A204.1 (cell line): ENCODE data around the gene USP17L29.
"Not testable (repeated sequence)": the region's sequence is repeated elsewhere in the genome, so short reads cannot be mapped to it uniquely, and the experiment has no call there.

ENCODE experiments used
- FAIRE-seq: peaks from 2 replicates; lab custom pipeline; 2012; peaks lifted over from hg19 to GRCh38; lab: Jason Lieb, UNC

USP17L29 gene, protein sequence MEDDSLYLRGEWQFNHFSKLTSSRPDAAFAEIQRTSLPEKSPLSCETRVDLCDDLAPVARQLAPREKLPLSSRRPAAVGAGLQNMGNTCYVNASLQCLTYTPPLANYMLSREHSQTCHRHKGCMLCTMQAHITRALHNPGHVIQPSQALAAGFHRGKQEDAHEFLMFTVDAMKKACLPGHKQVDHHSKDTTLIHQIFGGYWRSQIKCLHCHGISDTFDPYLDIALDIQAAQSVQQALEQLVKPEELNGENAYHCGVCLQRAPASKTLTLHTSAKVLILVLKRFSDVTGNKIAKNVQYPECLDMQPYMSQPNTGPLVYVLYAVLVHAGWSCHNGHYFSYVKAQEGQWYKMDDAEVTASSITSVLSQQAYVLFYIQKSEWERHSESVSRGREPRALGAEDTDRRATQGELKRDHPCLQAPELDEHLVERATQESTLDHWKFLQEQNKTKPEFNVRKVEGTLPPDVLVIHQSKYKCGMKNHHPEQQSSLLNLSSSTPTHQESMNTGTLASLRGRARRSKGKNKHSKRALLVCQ

DNA sequence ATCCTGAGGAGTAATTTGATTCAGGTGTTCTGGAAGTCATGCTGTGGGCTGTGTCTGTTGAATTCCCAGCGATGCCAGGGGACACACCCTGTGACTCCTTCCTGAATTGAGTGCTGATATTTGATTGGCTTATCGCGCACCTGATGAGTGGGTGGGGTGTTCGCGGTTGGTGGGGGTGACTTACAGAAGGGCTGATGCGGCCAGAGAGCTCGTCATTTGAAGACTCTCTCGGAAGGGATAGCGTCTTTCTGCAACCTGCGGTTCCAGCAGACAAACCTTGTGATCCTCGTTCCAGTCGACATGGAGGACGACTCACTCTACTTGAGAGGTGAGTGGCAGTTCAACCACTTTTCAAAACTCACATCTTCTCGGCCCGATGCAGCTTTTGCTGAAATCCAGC, at the start of gene USP17L29:
Gene USP17L29, plus strand, starts transcription at position 301 of the 400 bp plus-strand sequence. Its CDS starts 0 bp downstream, at position 301.
- not testable (repeated sequence) for FAIRE-seq

DNA sequence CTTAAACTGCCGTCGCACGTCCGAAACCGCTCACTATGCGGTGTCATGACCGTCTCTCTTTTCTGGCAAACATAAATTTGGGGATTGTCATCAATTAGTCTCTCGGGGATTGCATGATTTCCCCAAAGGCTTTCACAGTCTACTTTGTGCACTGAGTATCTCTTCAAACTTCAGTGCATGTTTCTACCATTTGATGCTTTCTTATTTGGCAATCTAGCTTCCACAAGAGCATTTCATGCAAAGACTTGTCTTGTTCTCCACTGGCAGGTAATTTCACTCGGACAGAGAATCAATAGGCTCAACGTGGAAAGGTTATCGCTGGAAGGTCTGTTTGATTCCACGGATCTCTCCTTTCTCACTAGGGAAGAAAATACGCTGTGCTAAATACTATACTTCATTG, 29.2 kb upstream of the USP17L29 start:
- FAIRE-seq, result not testable (repeated sequence)

DNA sequence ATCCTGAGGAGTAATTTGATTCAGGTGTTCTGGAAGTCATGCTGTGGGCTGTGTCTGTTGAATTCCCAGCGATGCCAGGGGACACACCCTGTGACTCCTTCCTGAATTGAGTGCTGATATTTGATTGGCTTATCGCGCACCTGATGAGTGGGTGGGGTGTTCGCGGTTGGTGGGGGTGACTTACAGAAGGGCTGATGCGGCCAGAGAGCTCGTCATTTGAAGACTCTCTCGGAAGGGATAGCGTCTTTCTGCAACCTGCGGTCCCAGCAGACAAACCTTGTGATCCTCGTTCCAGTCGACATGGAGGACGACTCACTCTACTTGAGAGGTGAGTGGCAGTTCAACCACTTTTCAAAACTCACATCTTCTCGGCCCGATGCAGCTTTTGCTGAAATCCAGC, 28.6 kb upstream of the USP17L29 start, which contains the start of gene USP17L24:
Gene USP17L24, plus strand, starts transcription at position 301 of the 400 bp plus-strand sequence. Its CDS starts 0 bp downstream, at position 301.
- FAIRE-seq, result not testable (repeated sequence)

DNA sequence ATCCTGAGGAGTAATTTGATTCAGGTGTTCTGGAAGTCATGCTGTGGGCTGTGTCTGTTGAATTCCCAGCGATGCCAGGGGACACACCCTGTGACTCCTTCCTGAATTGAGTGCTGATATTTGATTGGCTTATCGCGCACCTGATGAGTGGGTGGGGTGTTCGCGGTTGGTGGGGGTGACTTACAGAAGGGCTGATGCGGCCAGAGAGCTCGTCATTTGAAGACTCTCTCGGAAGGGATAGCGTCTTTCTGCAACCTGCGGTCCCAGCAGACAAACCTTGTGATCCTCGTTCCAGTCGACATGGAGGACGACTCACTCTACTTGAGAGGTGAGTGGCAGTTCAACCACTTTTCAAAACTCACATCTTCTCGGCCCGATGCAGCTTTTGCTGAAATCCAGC, 23.8 kb upstream of the USP17L29 start, which contains the start of gene USP17L25:
Gene USP17L25, plus strand, starts transcription at position 301 of the 400 bp plus-strand sequence. Its CDS starts 0 bp downstream, at position 301.
- FAIRE-seq, result not testable (repeated sequence)

DNA sequence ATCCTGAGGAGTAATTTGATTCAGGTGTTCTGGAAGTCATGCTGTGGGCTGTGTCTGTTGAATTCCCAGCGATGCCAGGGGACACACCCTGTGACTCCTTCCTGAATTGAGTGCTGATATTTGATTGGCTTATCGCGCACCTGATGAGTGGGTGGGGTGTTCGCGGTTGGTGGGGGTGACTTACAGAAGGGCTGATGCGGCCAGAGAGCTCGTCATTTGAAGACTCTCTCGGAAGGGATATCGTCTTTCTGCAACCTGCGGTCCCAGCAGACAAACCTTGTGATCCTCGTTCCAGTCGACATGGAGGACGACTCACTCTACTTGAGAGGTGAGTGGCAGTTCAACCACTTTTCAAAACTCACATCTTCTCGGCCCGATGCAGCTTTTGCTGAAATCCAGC, 19.1 kb upstream of the USP17L29 start, which contains the start of gene USP17L26:
Gene USP17L26, plus strand, starts transcription at position 301 of the 400 bp plus-strand sequence. Its CDS starts 0 bp downstream, at position 301.
- not testable (repeated sequence) for FAIRE-seq

DNA sequence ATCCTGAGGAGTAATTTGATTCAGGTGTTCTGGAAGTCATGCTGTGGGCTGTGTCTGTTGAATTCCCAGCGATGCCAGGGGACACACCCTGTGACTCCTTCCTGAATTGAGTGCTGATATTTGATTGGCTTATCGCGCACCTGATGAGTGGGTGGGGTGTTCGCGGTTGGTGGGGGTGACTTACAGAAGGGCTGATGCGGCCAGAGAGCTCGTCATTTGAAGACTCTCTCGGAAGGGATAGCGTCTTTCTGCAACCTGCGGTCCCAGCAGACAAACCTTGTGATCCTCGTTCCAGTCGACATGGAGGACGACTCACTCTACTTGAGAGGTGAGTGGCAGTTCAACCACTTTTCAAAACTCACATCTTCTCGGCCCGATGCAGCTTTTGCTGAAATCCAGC, 14.3 kb upstream of the USP17L29 start, which contains the start of gene USP17L5:
Gene USP17L5, plus strand, starts transcription at position 301 of the 400 bp plus-strand sequence. Its CDS starts 0 bp downstream, at position 301.
- FAIRE-seq, result not testable (repeated sequence)

DNA sequence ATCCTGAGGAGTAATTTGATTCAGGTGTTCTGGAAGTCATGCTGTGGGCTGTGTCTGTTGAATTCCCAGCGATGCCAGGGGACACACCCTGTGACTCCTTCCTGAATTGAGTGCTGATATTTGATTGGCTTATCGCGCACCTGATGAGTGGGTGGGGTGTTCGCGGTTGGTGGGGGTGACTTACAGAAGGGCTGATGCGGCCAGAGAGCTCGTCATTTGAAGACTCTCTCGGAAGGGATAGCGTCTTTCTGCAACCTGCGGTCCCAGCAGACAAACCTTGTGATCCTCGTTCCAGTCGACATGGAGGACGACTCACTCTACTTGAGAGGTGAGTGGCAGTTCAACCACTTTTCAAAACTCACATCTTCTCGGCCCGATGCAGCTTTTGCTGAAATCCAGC, 9.6 kb upstream of the USP17L29 start, which contains the start of gene USP17L27:
Gene USP17L27, plus strand, starts transcription at position 301 of the 400 bp plus-strand sequence. Its CDS starts 0 bp downstream, at position 301.
- FAIRE-seq, result not testable (repeated sequence)

DNA sequence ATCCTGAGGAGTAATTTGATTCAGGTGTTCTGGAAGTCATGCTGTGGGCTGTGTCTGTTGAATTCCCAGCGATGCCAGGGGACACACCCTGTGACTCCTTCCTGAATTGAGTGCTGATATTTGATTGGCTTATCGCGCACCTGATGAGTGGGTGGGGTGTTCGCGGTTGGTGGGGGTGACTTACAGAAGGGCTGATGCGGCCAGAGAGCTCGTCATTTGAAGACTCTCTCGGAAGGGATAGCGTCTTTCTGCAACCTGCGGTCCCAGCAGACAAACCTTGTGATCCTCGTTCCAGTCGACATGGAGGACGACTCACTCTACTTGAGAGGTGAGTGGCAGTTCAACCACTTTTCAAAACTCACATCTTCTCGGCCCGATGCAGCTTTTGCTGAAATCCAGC, 4.8 kb upstream of the USP17L29 start, which contains the start of gene USP17L28:
Gene USP17L28, plus strand, starts transcription at position 301 of the 400 bp plus-strand sequence. Its CDS starts 0 bp downstream, at position 301.
- not testable (repeated sequence) for FAIRE-seq

DNA sequence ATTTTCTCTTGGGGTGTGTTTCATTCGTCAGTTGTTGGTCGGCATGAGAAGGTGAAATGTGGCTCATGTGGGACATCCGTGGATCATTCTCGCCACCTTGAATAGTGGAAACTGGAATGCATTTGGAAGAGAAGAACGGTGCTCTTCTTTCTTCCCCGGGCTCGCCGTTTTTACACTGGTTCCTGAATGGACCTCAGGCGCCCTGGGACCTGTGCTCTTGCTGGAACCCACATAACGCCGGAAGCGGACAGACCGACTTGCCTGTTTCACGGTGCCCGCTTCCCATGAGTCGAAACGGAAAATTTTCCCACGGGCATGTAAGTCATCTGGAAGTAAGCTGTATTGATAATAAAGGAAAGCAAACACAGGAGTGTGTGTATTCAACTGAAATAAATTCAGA, 2.6 kb upstream of the USP17L29 start:
- FAIRE-seq, result not testable (repeated sequence)

DNA sequence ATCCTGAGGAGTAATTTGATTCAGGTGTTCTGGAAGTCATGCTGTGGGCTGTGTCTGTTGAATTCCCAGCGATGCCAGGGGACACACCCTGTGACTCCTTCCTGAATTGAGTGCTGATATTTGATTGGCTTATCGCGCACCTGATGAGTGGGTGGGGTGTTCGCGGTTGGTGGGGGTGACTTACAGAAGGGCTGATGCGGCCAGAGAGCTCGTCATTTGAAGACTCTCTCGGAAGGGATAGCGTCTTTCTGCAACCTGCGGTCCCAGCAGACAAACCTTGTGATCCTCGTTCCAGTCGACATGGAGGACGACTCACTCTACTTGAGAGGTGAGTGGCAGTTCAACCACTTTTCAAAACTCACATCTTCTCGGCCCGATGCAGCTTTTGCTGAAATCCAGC, 9.4 kb downstream of the USP17L29 start, which contains the start of gene USP17L30:
Gene USP17L30, plus strand, starts transcription at position 301 of the 400 bp plus-strand sequence. Its CDS starts 0 bp downstream, at position 301.
- FAIRE-seq, result not testable (repeated sequence)

DNA sequence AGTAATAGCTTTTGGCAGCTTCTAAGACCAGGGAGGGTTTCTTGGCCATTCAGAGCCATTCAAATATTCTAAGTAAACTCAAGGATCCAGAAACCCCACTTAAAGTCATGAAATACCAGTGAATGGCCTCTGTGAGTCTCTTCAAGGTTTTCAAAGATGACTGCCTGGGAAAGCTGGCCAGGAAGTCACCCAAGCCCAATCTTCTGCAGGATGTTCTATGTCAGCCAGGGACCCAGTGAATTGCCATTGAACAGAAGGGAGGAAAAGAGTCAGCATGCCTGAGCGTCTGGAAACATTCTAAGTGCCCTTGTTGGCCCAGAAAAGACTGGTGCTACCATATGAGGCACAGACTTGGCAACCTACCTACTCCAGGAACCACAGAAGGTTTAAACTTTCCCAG, 26.4 kb downstream of the USP17L29 start:
- not testable (repeated sequence) for FAIRE-seq

DNA sequence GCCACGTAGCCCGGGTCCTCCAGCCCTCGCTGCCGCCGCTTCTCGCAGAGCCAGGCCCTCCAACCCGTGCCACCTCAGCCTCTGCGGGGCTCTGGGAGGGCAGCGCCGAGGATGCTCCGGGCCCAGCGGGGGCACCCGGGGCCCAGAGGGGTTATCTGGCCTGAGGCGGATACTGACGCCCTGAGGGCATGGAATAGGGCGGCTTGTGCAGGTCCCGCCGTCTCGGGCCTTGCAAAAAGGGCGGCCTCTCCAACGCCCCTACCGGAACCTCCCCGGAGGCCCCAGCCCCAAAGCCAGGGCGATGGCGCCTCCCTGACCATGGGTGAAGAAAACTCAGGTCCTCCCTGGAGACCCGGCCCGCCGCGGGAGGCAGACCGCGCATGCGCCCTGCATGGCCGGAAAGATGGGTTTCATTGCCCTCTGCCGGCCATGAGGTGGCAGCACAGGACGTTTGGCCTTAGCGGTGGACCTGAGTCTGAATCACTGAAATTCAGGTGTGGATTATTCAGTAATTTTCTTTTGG, 27.6 kb downstream of the USP17L29 start:
- not testable (repeated sequence) for FAIRE-seq

DNA sequence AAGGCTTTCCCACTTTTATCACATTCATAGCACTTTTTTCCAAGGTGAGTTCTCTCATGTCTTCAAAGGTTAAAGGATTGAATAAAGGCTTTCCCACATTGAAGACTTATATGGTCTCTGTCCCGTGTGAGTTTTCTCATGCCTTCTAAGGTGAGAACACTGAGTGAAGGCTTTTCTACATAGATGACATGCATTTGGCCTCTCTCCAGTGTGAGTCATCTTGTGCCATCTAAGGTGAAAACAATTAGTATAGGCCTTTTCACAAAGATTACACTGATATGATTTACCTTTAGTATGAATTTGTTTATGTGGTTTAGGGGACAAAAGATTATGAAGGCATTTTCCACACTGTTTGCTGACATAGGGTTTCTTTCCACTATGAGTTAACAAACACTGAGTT, 30.7 kb downstream of the USP17L29 start:
- no peak for FAIRE-seq

DNA sequence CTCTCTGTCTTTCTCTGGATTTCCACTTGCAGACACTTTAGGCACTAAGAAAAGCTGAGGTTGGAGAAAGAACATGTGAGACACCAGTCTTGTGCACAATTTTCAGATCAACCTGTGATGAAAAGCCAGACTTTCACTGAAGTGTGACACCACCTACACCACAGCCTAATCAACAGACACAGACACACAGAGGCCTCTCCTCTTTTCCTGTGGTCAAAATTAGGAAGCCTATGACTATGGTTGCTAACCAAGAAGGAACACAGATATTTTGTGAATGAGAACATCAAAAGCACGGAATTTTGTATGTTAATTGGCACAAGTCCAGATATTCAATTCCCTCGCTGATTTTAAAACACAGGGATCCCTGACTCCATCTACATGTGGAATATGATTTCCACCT, 35.6 kb downstream of the USP17L29 start:
- FAIRE-seq, result not testable (repeated sequence)
